ENCODE results near the gene ALOX15.
"Not testable (repeated sequence)": the region's sequence is repeated elsewhere in the genome, so short reads cannot be mapped to it uniquely, and the experiment has no call there.

GRCh38 chr17:4639301-4640059 is 2.0 kb downstream of the ALOX15 start:
- TF ChIP-seq, protein P1, sequence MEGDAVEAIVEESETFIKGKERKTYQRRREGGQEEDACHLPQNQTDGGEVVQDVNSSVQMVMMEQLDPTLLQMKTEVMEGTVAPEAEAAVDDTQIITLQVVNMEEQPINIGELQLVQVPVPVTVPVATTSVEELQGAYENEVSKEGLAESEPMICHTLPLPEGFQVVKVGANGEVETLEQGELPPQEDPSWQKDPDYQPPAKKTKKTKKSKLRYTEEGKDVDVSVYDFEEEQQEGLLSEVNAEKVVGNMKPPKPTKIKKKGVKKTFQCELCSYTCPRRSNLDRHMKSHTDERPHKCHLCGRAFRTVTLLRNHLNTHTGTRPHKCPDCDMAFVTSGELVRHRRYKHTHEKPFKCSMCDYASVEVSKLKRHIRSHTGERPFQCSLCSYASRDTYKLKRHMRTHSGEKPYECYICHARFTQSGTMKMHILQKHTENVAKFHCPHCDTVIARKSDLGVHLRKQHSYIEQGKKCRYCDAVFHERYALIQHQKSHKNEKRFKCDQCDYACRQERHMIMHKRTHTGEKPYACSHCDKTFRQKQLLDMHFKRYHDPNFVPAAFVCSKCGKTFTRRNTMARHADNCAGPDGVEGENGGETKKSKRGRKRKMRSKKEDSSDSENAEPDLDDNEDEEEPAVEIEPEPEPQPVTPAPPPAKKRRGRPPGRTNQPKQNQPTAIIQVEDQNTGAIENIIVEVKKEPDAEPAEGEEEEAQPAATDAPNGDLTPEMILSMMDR (IDR thresholded peaks at IDR 0.05; ENCODE audit: low read depth, low read length, poor library complexity, severe bottlenecking): not testable (repeated sequence)
- not testable (repeated sequence) for TF ChIP-seq EZH2phosphoT487 (IDR thresholded peaks at IDR 0.05; ENCODE audit: borderline replicate concordance, low read length)
